ENCODE data around the gene TCTN1.
A peak's percentile ranks its signal among the peaks of the same experiment; 100 is the strongest.

TCTN1 gene

GRCh38 chr12:110688446-110689280 is 74.7 kb downstream of the TCTN1 start, which contains the start of gene HVCN1:
Gene HVCN1, minus strand, starts transcription at chr12:110689115. Its CDS starts 5,870 bp downstream, at chr12:110683245.
- H3K9me3 ChIP-seq: peaks cover 18% of the 10 kb centered on the region; the same call in 1 of the 2 replicates
- H3K9ac ChIP-seq: peak within 1 kb of the TSS; percentile 88
- no peaks in the 10 kb centered on the region for H3K27me3 ChIP-seq
- peak within 1 kb of the TSS; percentile 87 for H3K27ac ChIP-seq
- H3K36me3 ChIP-seq: peaks cover 20% of the 10 kb centered on the region
- H3K4me1 ChIP-seq: peaks cover 83% of the 10 kb centered on the region
- H3K4me3 ChIP-seq: peak within 1 kb of the TSS; percentile 81
- H3K4me2 ChIP-seq: peak within 1 kb of the TSS; percentile 100
- H4K20me1 ChIP-seq: peaks cover 10% of the 10 kb centered on the region; the same call in 1 of the 2 replicates
- no peak for TF ChIP-seq Cebpa-rat (IDR thresholded peaks at IDR 0.05)

- H3K4me1 ChIP-seq: peaks cover 92% of the 10 kb centered on the region
- no peak for TF ChIP-seq Cebpa-rat (IDR thresholded peaks at IDR 0.05)
- H3K27me3 ChIP-seq: no peaks in the 10 kb centered on the region
- peak overlapping the region; percentile 88 for H3K9ac ChIP-seq
- peaks cover 12% of the 10 kb centered on the region for H3K36me3 ChIP-seq
- peaks cover 10% of the 10 kb centered on the region; the same call in 1 of the 2 replicates for H4K20me1 ChIP-seq
- H3K27ac ChIP-seq: peak overlapping the region; percentile 81
- peak overlapping the region; percentile 81 for H3K4me3 ChIP-seq
- H3K9me3 ChIP-seq: peaks cover 10% of the 10 kb centered on the region; the same call in 1 of the 2 replicates
- peak overlapping the region; percentile 100 for H3K4me2 ChIP-seq
Measured at GRCh38 chr12:110689281-110690126, 75.6 kb downstream of the TCTN1 start.

GRCh38 chr12:110690127-110690430 is 76.2 kb downstream of the TCTN1 start:
- H3K4me2 ChIP-seq: peak overlapping the region; percentile 100
- H3K4me3 ChIP-seq: peak overlapping the region; percentile 81; the same call in 1 of the 2 replicates
- peak overlapping the region; percentile 88 for H3K9ac ChIP-seq
- H3K4me1 ChIP-seq: peaks cover 94% of the 10 kb centered on the region
- no peak for TF ChIP-seq Cebpa-rat (IDR thresholded peaks at IDR 0.05)
- H3K27ac ChIP-seq: peak overlapping the region; percentile 81
- H4K20me1 ChIP-seq: peaks cover 10% of the 10 kb centered on the region; the same call in 1 of the 2 replicates
- H3K9me3 ChIP-seq: peaks cover 5% of the 10 kb centered on the region; the same call in 1 of the 2 replicates
- H3K36me3 ChIP-seq: peaks cover 6% of the 10 kb centered on the region
- H3K27me3 ChIP-seq: no peaks in the 10 kb centered on the region

- Histone ChIP-seq H3K4me1 (peaks cover 70% of the 10 kb centered on the region), H4K20me1 (no peaks in the 10 kb centered on the region), H3K27ac (peak overlapping the region; percentile 82; the same call in 1 of the 2 replicates), H3K4me3 (no peak overlapping the region), H3K9ac (peak overlapping the region; percentile 69; the same call in 1 of the 2 replicates), H3K36me3 (no peaks in the 10 kb centered on the region), H3K9me3 (no peaks in the 10 kb centered on the region), H3K4me2 (peak overlapping the region; percentile 77), H3K27me3 (no peaks in the 10 kb centered on the region)
- TF ChIP-seq Cebpa-rat (IDR thresholded peaks at IDR 0.05): no peak
Measured at GRCh38 chr12:110693731-110694130, 79.8 kb downstream of the TCTN1 start.

- TF ChIP-seq Cebpa-rat (IDR thresholded peaks at IDR 0.05): no peak
- no peaks in the 10 kb centered on the region for H3K27me3 ChIP-seq
- H3K27ac ChIP-seq: peak overlapping the region; percentile 82
- H3K9ac ChIP-seq: peak overlapping the region; percentile 69
- no peaks in the 10 kb centered on the region for H3K9me3 ChIP-seq
- H3K4me2 ChIP-seq: peak overlapping the region; percentile 77
- no peaks in the 10 kb centered on the region for H3K36me3 ChIP-seq
- peaks cover 74% of the 10 kb centered on the region for H3K4me1 ChIP-seq
- H3K4me3 ChIP-seq: no peak overlapping the region
- H4K20me1 ChIP-seq: no peaks in the 10 kb centered on the region
Measured at GRCh38 chr12:110694330-110694901, 80.5 kb downstream of the TCTN1 start.

GRCh38 chr12:110696283-110696682 is 82.4 kb downstream of the TCTN1 start:
- Histone ChIP-seq H3K4me1 (peaks cover 60% of the 10 kb centered on the region), H3K27ac (no peak overlapping the region), H3K27me3 (no peaks in the 10 kb centered on the region), H3K9me3 (no peaks in the 10 kb centered on the region), H4K20me1 (no peaks in the 10 kb centered on the region), H3K36me3 (no peaks in the 10 kb centered on the region), H3K9ac (no peak overlapping the region), H3K4me2 (no peak overlapping the region), H3K4me3 (no peak overlapping the region)
- TF ChIP-seq Cebpa-rat (IDR thresholded peaks at IDR 0.05): no peak

GRCh38 chr12:110697236-110697635 is 83.3 kb downstream of the TCTN1 start:
- no peaks in the 10 kb centered on the region for H3K9me3 ChIP-seq
- peaks cover 50% of the 10 kb centered on the region for H3K4me1 ChIP-seq
- H3K36me3 ChIP-seq: no peaks in the 10 kb centered on the region
- TF ChIP-seq Cebpa-rat (IDR thresholded peaks at IDR 0.05): no peak
- H3K4me2 ChIP-seq: no peak overlapping the region
- no peaks in the 10 kb centered on the region for H3K27me3 ChIP-seq
- H3K27ac ChIP-seq: no peak overlapping the region
- H3K9ac ChIP-seq: no peak overlapping the region
- H4K20me1 ChIP-seq: no peaks in the 10 kb centered on the region
- no peak overlapping the region for H3K4me3 ChIP-seq

GRCh38 chr12:110698171-110698902 is 84.4 kb downstream of the TCTN1 start:
- Histone ChIP-seq H3K27ac (peak overlapping the region; percentile 63), H3K4me3 (no peak overlapping the region), H3K9me3 (no peaks in the 10 kb centered on the region), H3K36me3 (no peaks in the 10 kb centered on the region), H4K20me1 (no peaks in the 10 kb centered on the region), H3K4me1 (peaks cover 39% of the 10 kb centered on the region), H3K4me2 (peak overlapping the region; percentile 56), H3K27me3 (no peaks in the 10 kb centered on the region), H3K9ac (no peak overlapping the region)
- no peak for TF ChIP-seq Cebpa-rat (IDR thresholded peaks at IDR 0.05)

Measured in BLaER1 (cell line).